AG04450 (cell line): Measurements from ENCODE around the gene EZH2. TPM values are rescaled to one million over a fixed set of nuclear protein-coding genes. Genes with fewer than 3 reads are reported as not detected.

Source experiments
- CTCF ChIA-PET: fragments of 300-600, 350-600 bp; formaldehyde crosslinking; extraction: SDS; loops from one replicate; lab custom pipeline; 2022; ENCODE audit warnings: antibody characterized with exemption, inconsistent platforms; lab: Charles Lee
- POLR2A ChIA-PET: fragments of 350-600 bp; formaldehyde crosslinking; extraction: SDS; loops from one replicate; lab custom pipeline; 2021; ENCODE audit warnings: antibody characterized with exemption, inconsistent platforms; lab: Yijun Ruan, JAX
- DNase-seq: peaks from one replicate; pipeline ENCODE4 v3.0.0-alpha.2; 2011; ENCODE audit warnings: low read depth, low spot score
- H3K27ac ChIP-seq: one replicate; pipeline ENCODE4 v1.5.1; 2012; ENCODE audit warnings: low read depth, low read length, control low read depth
- H3K27me3 ChIP-seq: one replicate; pipeline ENCODE4 v1.6.0; 2012; ENCODE audit warnings: low read length; ENCODE audit not compliant: control insufficient read depth, insufficient read depth
- H3K4me3 ChIP-seq: 2 replicates; pipeline ENCODE4 v1.5.1; 2011; ENCODE audit warnings: mild to moderate bottlenecking, low read depth, low read length, control low read depth
- H3K9me3 ChIP-seq: 2 replicates; pipeline ENCODE4 v1.5.1; 2012; ENCODE audit warnings: low read length; ENCODE audit not compliant: control insufficient read depth, insufficient read depth
- CTCF ChIP-seq: IDR thresholded peaks from 2 replicates; pipeline ENCODE4 v1.5.1; 2011; ENCODE audit warnings: low read depth, low read length, control low read depth, inconsistent platforms
- polyA minus RNA-seq: library from RNA; depleted of rRNA, polyadenylated mRNA; stranded (reverse); fragments of >200 nt; gene quantifications from 2 replicates; pipeline ENCODE4 v1.2.3, GENCODE V29; 2011; rRNA and poly(A)+ RNA removed
- polyA plus RNA-seq: library from polyadenylated mRNA; depleted of rRNA; stranded (reverse); fragments of >200 nt; gene quantifications from 2 replicates; pipeline ENCODE4 v1.2.3, GENCODE V29; 2011; rRNA removed

Gene EZH2
- polyA plus RNA-seq = 13.4 and 17.0 TPM in 2 replicates
- polyA minus RNA-seq = 9.5 and 12.4 TPM in 2 replicates

- ChIA-PET CTCF (interaction anchor here (1.2 kb wide), 1 partner anchor 58 kb away, joined by 5 read pairs; no protein-coding TSS in a partner anchor), POLR2A (interaction anchor here (1.1 to 1.4 kb wide), 2 partner anchors 9 to 57 kb away, joined by 3 to 5 read pairs; no protein-coding TSS in a partner anchor)
- Histone ChIP-seq H3K4me3 (peak within 1 kb of the TSS; percentile 76), H3K27ac (peak within 1 kb of the TSS; percentile 52), H3K9me3 (no peaks in the 10 kb centered on the region; the same call in 1 of the 2 replicates), H3K27me3 (no peaks in the 10 kb centered on the region)
- TF ChIP-seq CTCF = no peak
- no peak for DNase-seq
Observed at GRCh38 chr7:148884049-148884298, at the start of gene EZH2. TSS of gene EZH2 (minus strand) at chr7:148884291. CDS start at chr7:148847298, 36,993 bp downstream.

GRCh38 chr7:148931470-148931869 is 47.4 kb upstream of the EZH2 start:
- Histone ChIP-seq H3K4me3 (no peak overlapping the region), H3K27ac (no peak overlapping the region), H3K27me3 (no peaks in the 10 kb centered on the region), H3K9me3 (no peaks in the 10 kb centered on the region)
- CTCF ChIA-PET = interaction anchor here (0.6 to 1.8 kb wide), 2 partner anchors 31 to 42 kb away, joined by 4 to 6 read pairs; no protein-coding TSS in a partner anchor
- POLR2A ChIA-PET = interaction anchor here (0.6 kb wide), 1 partner anchor 38 kb away, joined by 13 read pairs; no protein-coding TSS in a partner anchor
- TF ChIP-seq CTCF = no peak
- DNase-seq = no peak

GRCh38 chr7:148930335-148930734 is 46.2 kb upstream of the EZH2 start:
- POLR2A ChIA-PET = no interaction called here
- TF ChIP-seq CTCF = no peak
- Histone ChIP-seq H3K4me3 (no peak overlapping the region), H3K9me3 (no peaks in the 10 kb centered on the region), H3K27ac (no peak overlapping the region), H3K27me3 (no peaks in the 10 kb centered on the region)
- CTCF ChIA-PET = interaction anchor here (1.8 kb wide), 1 partner anchor 33 kb away, joined by 6 read pairs; no protein-coding TSS in a partner anchor
- no peak for DNase-seq

GRCh38 chr7:148929176-148929575 is 45.1 kb upstream of the EZH2 start:
- Histone ChIP-seq H3K4me3 (no peak overlapping the region), H3K27ac (no peak overlapping the region), H3K27me3 (no peaks in the 10 kb centered on the region), H3K9me3 (no peaks in the 10 kb centered on the region)
- ChIA-PET POLR2A (no interaction called here), CTCF (no interaction called here)
- no peak for TF ChIP-seq CTCF
- DNase-seq = no peak

GRCh38 chr7:148927123-148928045 is 43.3 kb upstream of the EZH2 start:
- ChIA-PET POLR2A (no interaction called here), CTCF (no interaction called here)
- Histone ChIP-seq H3K4me3 (no peak overlapping the region), H3K27ac (no peak overlapping the region), H3K9me3 (no peaks in the 10 kb centered on the region), H3K27me3 (no peaks in the 10 kb centered on the region)
- no peak for DNase-seq
- TF ChIP-seq CTCF = no peak
